Measurements from ENCODE around the gene KCNQ1.
"Not testable (repeated sequence)": the region's sequence is repeated elsewhere in the genome, so short reads cannot be mapped to it uniquely, and the experiment has no call there.

Gene KCNQ1

GRCh38 chr11:2482204-2482603 lies 37.4 kb downstream of the KCNQ1 start:
- DNase-seq: no peak
- peaks cover 4% of the 10 kb centered on the region for H3K4me1 ChIP-seq (ENCODE audit: control insufficient read depth, insufficient read depth, low read length, poor library complexity, severe bottlenecking)
- no peak overlapping the region for H3K27ac ChIP-seq (ENCODE audit: insufficient read depth, low read length, poor library complexity, severe bottlenecking)
- no peak overlapping the region for H3K4me3 ChIP-seq (ENCODE audit: insufficient read depth, low read depth, low read length, poor library complexity, severe bottlenecking)
- no peaks in the 10 kb centered on the region for H3K36me3 ChIP-seq (ENCODE audit: control insufficient read depth, insufficient read depth, low read length)
- H3K9me3 ChIP-seq (ENCODE audit: control insufficient read depth, low read length): peaks cover 5% of the 10 kb centered on the region
- no peaks in the 10 kb centered on the region for H3K27me3 ChIP-seq (replicated peaks; ENCODE audit: control insufficient read depth, insufficient read depth, low read length, poor library complexity, severe bottlenecking)

GRCh38 chr11:2482745-2483144 lies 37.9 kb downstream of the KCNQ1 start:
- DNase-seq: no peak
- H3K36me3 ChIP-seq (ENCODE audit: control insufficient read depth, insufficient read depth, low read length): no peaks in the 10 kb centered on the region
- no peaks in the 10 kb centered on the region for H3K27me3 ChIP-seq (replicated peaks; ENCODE audit: control insufficient read depth, insufficient read depth, low read length, poor library complexity, severe bottlenecking)
- peaks cover 6% of the 10 kb centered on the region for H3K9me3 ChIP-seq (ENCODE audit: control insufficient read depth, low read length)
- no peak overlapping the region for H3K27ac ChIP-seq (ENCODE audit: insufficient read depth, low read length, poor library complexity, severe bottlenecking)
- H3K4me3 ChIP-seq (ENCODE audit: insufficient read depth, low read depth, low read length, poor library complexity, severe bottlenecking): no peak overlapping the region
- H3K4me1 ChIP-seq (ENCODE audit: control insufficient read depth, insufficient read depth, low read length, poor library complexity, severe bottlenecking): peaks cover 4% of the 10 kb centered on the region

- Histone ChIP-seq H3K27me3 (replicated peaks; ENCODE audit: control insufficient read depth, insufficient read depth, low read length, poor library complexity, severe bottlenecking) (no peaks in the 10 kb centered on the region), H3K9me3 (ENCODE audit: control insufficient read depth, low read length) (peaks cover 11% of the 10 kb centered on the region), H3K36me3 (ENCODE audit: control insufficient read depth, insufficient read depth, low read length) (no peaks in the 10 kb centered on the region), H3K4me1 (ENCODE audit: control insufficient read depth, insufficient read depth, low read length, poor library complexity, severe bottlenecking) (peaks cover 4% of the 10 kb centered on the region), H3K4me3 (ENCODE audit: insufficient read depth, low read depth, low read length, poor library complexity, severe bottlenecking) (no peak overlapping the region), H3K27ac (ENCODE audit: insufficient read depth, low read length, poor library complexity, severe bottlenecking) (no peak overlapping the region)
- DNase-seq: no peak
Observed at GRCh38 chr11:2483426-2483825, 38.6 kb downstream of the KCNQ1 start.

- Histone ChIP-seq H3K27ac (ENCODE audit: insufficient read depth, low read length, poor library complexity, severe bottlenecking) (no peak overlapping the region), H3K9me3 (ENCODE audit: control insufficient read depth, low read length) (peaks cover 18% of the 10 kb centered on the region), H3K27me3 (replicated peaks; ENCODE audit: control insufficient read depth, insufficient read depth, low read length, poor library complexity, severe bottlenecking) (no peaks in the 10 kb centered on the region), H3K4me1 (ENCODE audit: control insufficient read depth, insufficient read depth, low read length, poor library complexity, severe bottlenecking) (peaks cover 4% of the 10 kb centered on the region), H3K4me3 (ENCODE audit: insufficient read depth, low read depth, low read length, poor library complexity, severe bottlenecking) (no peak overlapping the region), H3K36me3 (ENCODE audit: control insufficient read depth, insufficient read depth, low read length) (no peaks in the 10 kb centered on the region)
- DNase-seq: no peak
Observed at GRCh38 chr11:2484576-2485125, 39.8 kb downstream of the KCNQ1 start.

GRCh38 chr11:2488004-2488403 lies 43.2 kb downstream of the KCNQ1 start:
- H3K36me3 ChIP-seq (ENCODE audit: control insufficient read depth, insufficient read depth, low read length): no peaks in the 10 kb centered on the region
- H3K27me3 ChIP-seq (replicated peaks; ENCODE audit: control insufficient read depth, insufficient read depth, low read length, poor library complexity, severe bottlenecking): no peaks in the 10 kb centered on the region
- DNase-seq: no peak
- H3K4me1 ChIP-seq (ENCODE audit: control insufficient read depth, insufficient read depth, low read length, poor library complexity, severe bottlenecking): no peaks in the 10 kb centered on the region
- H3K4me3 ChIP-seq (ENCODE audit: insufficient read depth, low read depth, low read length, poor library complexity, severe bottlenecking): no peak overlapping the region
- H3K27ac ChIP-seq (ENCODE audit: insufficient read depth, low read length, poor library complexity, severe bottlenecking): no peak overlapping the region
- H3K9me3 ChIP-seq (ENCODE audit: control insufficient read depth, low read length): peaks cover 18% of the 10 kb centered on the region

- H3K4me1 ChIP-seq (ENCODE audit: control insufficient read depth, insufficient read depth, low read length, poor library complexity, severe bottlenecking): no peaks in the 10 kb centered on the region
- DNase-seq: no peak
Observed at GRCh38 chr11:2489083-2489482, 44.3 kb downstream of the KCNQ1 start.

GRCh38 chr11:2497951-2498350 lies 53.1 kb downstream of the KCNQ1 start:
- not testable (repeated sequence) for H3K4me3 ChIP-seq (ENCODE audit: insufficient read depth, low read depth, low read length, poor library complexity, severe bottlenecking); H3K9me3 ChIP-seq (ENCODE audit: control insufficient read depth, low read length); H3K36me3 ChIP-seq (ENCODE audit: control insufficient read depth, insufficient read depth, low read length); H3K27me3 ChIP-seq (replicated peaks; ENCODE audit: control insufficient read depth, insufficient read depth, low read length, poor library complexity, severe bottlenecking); H3K27ac ChIP-seq (ENCODE audit: insufficient read depth, low read length, poor library complexity, severe bottlenecking); DNase-seq; H3K4me1 ChIP-seq (ENCODE audit: control insufficient read depth, insufficient read depth, low read length, poor library complexity, severe bottlenecking)

More at GRCh38 chr11:2489083-2489482, 44.3 kb downstream of the KCNQ1 start:
- Histone ChIP-seq H3K9me3 (ENCODE audit: control insufficient read depth, low read length) (peaks cover 18% of the 10 kb centered on the region), H3K4me3 (ENCODE audit: insufficient read depth, low read depth, low read length, poor library complexity, severe bottlenecking) (no peak overlapping the region), H3K27me3 (replicated peaks; ENCODE audit: control insufficient read depth, insufficient read depth, low read length, poor library complexity, severe bottlenecking) (no peaks in the 10 kb centered on the region), H3K27ac (ENCODE audit: insufficient read depth, low read length, poor library complexity, severe bottlenecking) (no peak overlapping the region), H3K36me3 (ENCODE audit: control insufficient read depth, insufficient read depth, low read length) (no peaks in the 10 kb centered on the region)

- Histone ChIP-seq H3K4me3 (ENCODE audit: insufficient read depth, low read depth, low read length, poor library complexity, severe bottlenecking) (no peak overlapping the region), H3K9me3 (ENCODE audit: control insufficient read depth, low read length) (no peaks in the 10 kb centered on the region), H3K27ac (ENCODE audit: insufficient read depth, low read length, poor library complexity, severe bottlenecking) (no peak overlapping the region), H3K36me3 (ENCODE audit: control insufficient read depth, insufficient read depth, low read length) (no peaks in the 10 kb centered on the region), H3K27me3 (replicated peaks; ENCODE audit: control insufficient read depth, insufficient read depth, low read length, poor library complexity, severe bottlenecking) (no peaks in the 10 kb centered on the region), H3K4me1 (ENCODE audit: control insufficient read depth, insufficient read depth, low read length, poor library complexity, severe bottlenecking) (no peaks in the 10 kb centered on the region)
- DNase-seq: no peak
Observed at GRCh38 chr11:2498750-2499149, 53.9 kb downstream of the KCNQ1 start.

GRCh38 chr11:2507212-2507901 lies 62.5 kb downstream of the KCNQ1 start:
- no peaks in the 10 kb centered on the region for H3K36me3 ChIP-seq (ENCODE audit: control insufficient read depth, insufficient read depth, low read length)
- H3K4me3 ChIP-seq (ENCODE audit: insufficient read depth, low read depth, low read length, poor library complexity, severe bottlenecking): no peak overlapping the region
- no peak for DNase-seq
- H3K9me3 ChIP-seq (ENCODE audit: control insufficient read depth, low read length): no peaks in the 10 kb centered on the region
- no peak overlapping the region for H3K27ac ChIP-seq (ENCODE audit: insufficient read depth, low read length, poor library complexity, severe bottlenecking)
- no peaks in the 10 kb centered on the region for H3K4me1 ChIP-seq (ENCODE audit: control insufficient read depth, insufficient read depth, low read length, poor library complexity, severe bottlenecking)
- no peaks in the 10 kb centered on the region for H3K27me3 ChIP-seq (replicated peaks; ENCODE audit: control insufficient read depth, insufficient read depth, low read length, poor library complexity, severe bottlenecking)

GRCh38 chr11:2507945-2508749 lies 63.3 kb downstream of the KCNQ1 start:
- DNase-seq: no peak
- no peaks in the 10 kb centered on the region for H3K9me3 ChIP-seq (ENCODE audit: control insufficient read depth, low read length)
- no peak overlapping the region for H3K4me3 ChIP-seq (ENCODE audit: insufficient read depth, low read depth, low read length, poor library complexity, severe bottlenecking)
- H3K4me1 ChIP-seq (ENCODE audit: control insufficient read depth, insufficient read depth, low read length, poor library complexity, severe bottlenecking): no peaks in the 10 kb centered on the region
- no peak overlapping the region for H3K27ac ChIP-seq (ENCODE audit: insufficient read depth, low read length, poor library complexity, severe bottlenecking)
- H3K36me3 ChIP-seq (ENCODE audit: control insufficient read depth, insufficient read depth, low read length): no peaks in the 10 kb centered on the region
- no peaks in the 10 kb centered on the region for H3K27me3 ChIP-seq (replicated peaks; ENCODE audit: control insufficient read depth, insufficient read depth, low read length, poor library complexity, severe bottlenecking)
